Activated T-helper 17 cell treated with anti-CD3 and anti-CD28 coated beads, Interleukin-2, amount 50 U/mL, for 72 hours (primary cell): ENCODE measurements around the gene ANKRD36C. TPM values are rescaled to one million over a fixed set of nuclear protein-coding genes. Genes with fewer than 3 reads are reported as not detected.
"Not testable (repeated sequence)": the region's sequence is repeated elsewhere in the genome, so short reads cannot be mapped to it uniquely, and the experiment has no call there.

Source experiments
- ATAC-seq: fragments of 150-1000 bp; cut with Tn5 transposase; replicated peaks from 2 replicates; pipeline ENCODE4 v1.10.0; 2021; ENCODE audit warnings: mild to moderate bottlenecking, moderate library complexity
- H3K27ac Mint-ChIP-seq: one replicate; pipeline ENCODE4 v1.8.0; 2022; ENCODE audit warnings: mixed read lengths
- H3K27me3 Mint-ChIP-seq: one replicate; pipeline ENCODE4 v1.8.0; 2022; ENCODE audit warnings: mixed read lengths
- H3K36me3 Mint-ChIP-seq: one replicate; pipeline ENCODE4 v1.8.0; 2022; ENCODE audit warnings: low read depth, mild to moderate bottlenecking, mixed read lengths
- H3K4me1 Mint-ChIP-seq: one replicate; pipeline ENCODE4 v1.8.0; 2022; ENCODE audit warnings: mixed read lengths
- H3K4me3 Mint-ChIP-seq: one replicate; pipeline ENCODE4 v1.8.0; 2022; ENCODE audit warnings: mild to moderate bottlenecking, mixed read lengths
- H3K9me3 Mint-ChIP-seq: one replicate; pipeline ENCODE4 v1.8.0; 2022; ENCODE audit warnings: mixed read lengths
- total RNA-seq, 2 donors: library from RNA; stranded (reverse); gene quantifications; one replicate each; pipeline ENCODE4 v1.2.3, GENCODE V29; 2022

The ANKRD36C gene
- total RNA-seq, 2 donors from 2014 or later: 67.1 to 74.0 TPM

GRCh38 chr2:95915131-95915530 lies 76.5 kb downstream of the ANKRD36C start:
- not testable (repeated sequence) for H3K27ac Mint-ChIP-seq, H3K9me3 Mint-ChIP-seq, H3K4me1 Mint-ChIP-seq, H3K4me3 Mint-ChIP-seq, ATAC-seq, H3K27me3 Mint-ChIP-seq
- peaks cover 97% of the 10 kb centered on the region for H3K36me3 Mint-ChIP-seq

- ATAC-seq, H3K4me3 Mint-ChIP-seq, H3K27me3 Mint-ChIP-seq, H3K4me1 Mint-ChIP-seq, H3K9me3 Mint-ChIP-seq, H3K27ac Mint-ChIP-seq: not testable (repeated sequence)
- H3K36me3 Mint-ChIP-seq: peaks cover 63% of the 10 kb centered on the region
These were observed 80.2 kb downstream of the ANKRD36C start for GRCh38 chr2:95911431-95911830.

- not testable (repeated sequence) for ATAC-seq, H3K4me1 Mint-ChIP-seq, H3K4me3 Mint-ChIP-seq, H3K9me3 Mint-ChIP-seq, H3K27ac Mint-ChIP-seq, H3K27me3 Mint-ChIP-seq
- H3K36me3 Mint-ChIP-seq: peaks cover 48% of the 10 kb centered on the region
These were observed 97.2 kb downstream of the ANKRD36C start for GRCh38 chr2:95894443-95894842.

- ATAC-seq, H3K4me3 Mint-ChIP-seq, H3K27ac Mint-ChIP-seq, H3K27me3 Mint-ChIP-seq, H3K4me1 Mint-ChIP-seq, H3K9me3 Mint-ChIP-seq: not testable (repeated sequence)
- H3K36me3 Mint-ChIP-seq: peaks cover 24% of the 10 kb centered on the region
These were observed 123.7 kb downstream of the ANKRD36C start for GRCh38 chr2:95867929-95868328.

- H3K4me1 Mint-ChIP-seq, H3K9me3 Mint-ChIP-seq, H3K4me3 Mint-ChIP-seq, H3K27ac Mint-ChIP-seq, H3K27me3 Mint-ChIP-seq: not testable (repeated sequence)
- peak; percentile 95 for ATAC-seq
- H3K36me3 Mint-ChIP-seq: peaks cover 23% of the 10 kb centered on the region
These were observed 124.5 kb downstream of the ANKRD36C start for GRCh38 chr2:95867047-95867677.

- not testable (repeated sequence) for ATAC-seq, H3K9me3 Mint-ChIP-seq, H3K4me3 Mint-ChIP-seq, H3K27me3 Mint-ChIP-seq, H3K27ac Mint-ChIP-seq, H3K4me1 Mint-ChIP-seq
- peaks cover 29% of the 10 kb centered on the region for H3K36me3 Mint-ChIP-seq
These were observed 129.5 kb downstream of the ANKRD36C start for GRCh38 chr2:95862121-95862520.

- no peaks in the 10 kb centered on the region for H3K27me3 Mint-ChIP-seq
- no peak overlapping the region for H3K4me3 Mint-ChIP-seq
- H3K36me3 Mint-ChIP-seq: peaks cover 61% of the 10 kb centered on the region
- no peak for ATAC-seq
- no peaks in the 10 kb centered on the region for H3K9me3 Mint-ChIP-seq
- H3K4me1 Mint-ChIP-seq: no peaks in the 10 kb centered on the region
- H3K27ac Mint-ChIP-seq: no peak overlapping the region
These were observed 155.5 kb downstream of the ANKRD36C start for GRCh38 chr2:95836151-95836550.

GRCh38 chr2:95834077-95835013 lies 157.3 kb downstream of the ANKRD36C start:
- not testable (repeated sequence) for H3K27ac Mint-ChIP-seq, H3K27me3 Mint-ChIP-seq, H3K4me1 Mint-ChIP-seq, H3K4me3 Mint-ChIP-seq, H3K9me3 Mint-ChIP-seq, ATAC-seq
- H3K36me3 Mint-ChIP-seq: peaks cover 65% of the 10 kb centered on the region

GRCh38 chr2:95824218-95824617 lies 167.4 kb downstream of the ANKRD36C start:
- H3K27ac Mint-ChIP-seq, H3K4me1 Mint-ChIP-seq, H3K27me3 Mint-ChIP-seq, ATAC-seq, H3K4me3 Mint-ChIP-seq: not testable (repeated sequence)
- peaks cover 14% of the 10 kb centered on the region for H3K36me3 Mint-ChIP-seq
- peaks cover 28% of the 10 kb centered on the region for H3K9me3 Mint-ChIP-seq

- peaks cover 27% of the 10 kb centered on the region for H3K36me3 Mint-ChIP-seq
- H3K4me1 Mint-ChIP-seq, H3K27me3 Mint-ChIP-seq, H3K4me3 Mint-ChIP-seq, ATAC-seq, H3K27ac Mint-ChIP-seq: not testable (repeated sequence)
- peaks cover 46% of the 10 kb centered on the region for H3K9me3 Mint-ChIP-seq
These were observed 174.1 kb downstream of the ANKRD36C start for GRCh38 chr2:95817521-95817920.

- not testable (repeated sequence) for H3K27me3 Mint-ChIP-seq, ATAC-seq, H3K4me3 Mint-ChIP-seq, H3K4me1 Mint-ChIP-seq, H3K27ac Mint-ChIP-seq
- Mint-ChIP-seq H3K9me3 (peaks cover 25% of the 10 kb centered on the region), H3K36me3 (peaks cover 27% of the 10 kb centered on the region)
These were observed 178.3 kb downstream of the ANKRD36C start for GRCh38 chr2:95813311-95813710.

GRCh38 chr2:95799892-95800291 lies 191.7 kb downstream of the ANKRD36C start:
- Mint-ChIP-seq H3K27ac (no peak overlapping the region), H3K4me1 (no peaks in the 10 kb centered on the region), H3K4me3 (no peak overlapping the region), H3K36me3 (peaks cover 5% of the 10 kb centered on the region), H3K27me3 (no peaks in the 10 kb centered on the region), H3K9me3 (peaks cover 13% of the 10 kb centered on the region)
- no peak for ATAC-seq

GRCh38 chr2:95799147-95799889 lies 192.3 kb downstream of the ANKRD36C start:
- H3K4me3 Mint-ChIP-seq, H3K27ac Mint-ChIP-seq, ATAC-seq, H3K4me1 Mint-ChIP-seq, H3K36me3 Mint-ChIP-seq, H3K27me3 Mint-ChIP-seq: not testable (repeated sequence)
- peaks cover 13% of the 10 kb centered on the region for H3K9me3 Mint-ChIP-seq

GRCh38 chr2:95796249-95797099 lies 195.2 kb downstream of the ANKRD36C start:
- not testable (repeated sequence) for H3K27ac Mint-ChIP-seq, ATAC-seq, H3K27me3 Mint-ChIP-seq, H3K4me1 Mint-ChIP-seq, H3K9me3 Mint-ChIP-seq, H3K4me3 Mint-ChIP-seq, H3K36me3 Mint-ChIP-seq
